Fibroblast of skin of abdomen (primary cell): Measurements from ENCODE around the gene NOS2.
"Not testable (repeated sequence)": the region's sequence is repeated elsewhere in the genome, so short reads cannot be mapped to it uniquely, and the experiment has no call there.

ENCODE experiments used
- DNase-seq: peaks from one replicate; pipeline ENCODE4 v3.0.0-alpha.2; 2013

NOS2 gene

GRCh38 chr17:27753726-27754125 lies 46.6 kb downstream of the NOS2 start:
- not testable (repeated sequence) for DNase-seq

DNA sequence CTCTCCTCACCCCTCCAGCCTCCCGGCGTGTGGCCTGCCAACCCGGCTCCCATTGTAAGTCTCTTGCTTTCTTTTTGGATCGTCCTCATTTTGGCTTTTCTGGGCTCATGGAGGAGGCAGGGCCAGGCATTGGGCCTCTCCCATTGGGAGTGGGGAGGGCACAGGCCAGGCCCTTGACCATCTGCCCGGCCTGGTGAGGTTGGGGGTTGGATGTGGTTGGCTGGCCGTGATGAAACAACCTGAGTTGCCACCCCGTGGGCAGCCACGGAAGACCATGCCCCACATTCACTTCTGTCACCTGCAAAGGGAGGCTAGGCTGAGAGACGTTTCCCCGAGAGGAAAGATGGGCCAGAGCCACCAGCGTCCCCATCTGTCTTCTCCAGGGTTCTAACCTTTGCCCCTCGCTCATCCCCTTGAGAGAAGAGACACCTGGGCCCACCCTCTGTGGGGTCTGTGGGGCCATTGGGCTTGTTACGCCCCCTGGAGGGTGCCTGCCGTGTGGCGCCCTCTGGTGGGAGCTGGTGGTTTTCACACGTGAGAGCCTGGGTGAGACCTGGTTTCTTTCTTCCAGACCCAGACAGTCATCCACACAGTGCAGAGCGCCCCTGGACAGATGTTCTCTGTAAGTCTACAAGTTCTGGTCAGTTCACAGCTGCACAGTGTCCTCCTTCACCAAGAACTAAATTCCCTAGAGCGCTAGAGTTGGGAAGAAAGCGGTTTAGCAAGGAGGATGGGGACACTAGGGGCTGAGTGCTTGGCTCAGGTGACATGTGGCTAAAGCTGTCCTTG lies 47.3 kb downstream of the NOS2 start:
- DNase-seq, result not testable (repeated sequence)

GRCh38 chr17:27751622-27752490 lies 48.5 kb downstream of the NOS2 start:
- DNase-seq, result no peak

- DNase-seq, result no peak
Measured at GRCh38 chr17:27751166-27751565, 49.2 kb downstream of the NOS2 start.

DNA sequence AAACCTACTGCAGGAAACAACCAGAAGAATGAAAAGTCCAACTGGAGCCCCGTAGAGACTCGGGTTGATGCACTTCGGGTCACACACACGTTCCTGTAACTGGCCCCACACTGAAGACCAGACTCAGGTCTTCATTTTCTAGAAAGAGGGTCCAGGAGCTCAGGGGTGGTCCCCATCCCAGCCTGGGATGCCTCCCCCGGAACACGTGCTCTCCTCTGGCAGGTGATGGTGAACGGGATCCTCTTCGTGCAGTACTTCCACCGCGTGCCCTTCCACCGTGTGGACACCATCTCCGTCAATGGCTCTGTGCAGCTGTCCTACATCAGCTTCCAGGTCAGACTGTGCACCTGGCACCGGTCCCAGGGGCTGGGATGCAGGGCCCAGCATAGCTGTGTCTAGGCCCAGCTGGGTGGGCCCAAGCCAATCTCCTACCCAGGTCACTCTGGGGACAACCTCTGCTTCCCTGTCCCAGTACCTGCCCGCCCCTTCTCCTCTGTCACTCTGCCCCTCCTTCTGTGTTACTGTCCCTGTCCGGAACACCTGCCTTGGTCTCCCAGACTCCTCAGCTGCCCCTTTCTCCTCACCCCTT lies 50.7 kb downstream of the NOS2 start:
- DNase-seq, result not testable (repeated sequence)

DNA sequence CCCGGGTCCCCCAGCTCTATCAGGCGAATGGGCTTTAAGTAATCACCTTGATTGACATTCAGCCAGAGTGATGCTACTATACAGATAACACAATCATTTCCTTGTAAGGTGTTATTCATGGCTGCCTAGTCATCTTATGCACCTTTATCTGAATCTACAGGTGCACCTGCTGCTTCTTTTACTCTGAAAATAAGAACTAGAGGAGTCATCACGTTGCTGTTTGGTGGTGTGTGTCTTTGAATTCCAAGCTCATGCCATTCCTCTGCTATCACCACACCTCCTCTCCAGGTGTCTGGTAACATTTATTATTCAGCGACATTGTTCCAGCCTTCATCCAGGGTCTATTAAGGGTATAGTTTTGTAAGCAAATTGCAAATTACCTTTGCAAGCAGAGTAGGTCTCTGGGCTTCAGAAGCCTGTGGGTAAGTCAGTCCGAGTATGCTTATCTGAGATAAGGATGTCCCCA lies 51.9 kb downstream of the NOS2 start:
- no peak for DNase-seq

- DNase-seq, result no peak
Measured at GRCh38 chr17:27747462-27748359, 52.6 kb downstream of the NOS2 start.

- DNase-seq, result no peak
Measured at GRCh38 chr17:27746881-27747280, 53.4 kb downstream of the NOS2 start.

DNA sequence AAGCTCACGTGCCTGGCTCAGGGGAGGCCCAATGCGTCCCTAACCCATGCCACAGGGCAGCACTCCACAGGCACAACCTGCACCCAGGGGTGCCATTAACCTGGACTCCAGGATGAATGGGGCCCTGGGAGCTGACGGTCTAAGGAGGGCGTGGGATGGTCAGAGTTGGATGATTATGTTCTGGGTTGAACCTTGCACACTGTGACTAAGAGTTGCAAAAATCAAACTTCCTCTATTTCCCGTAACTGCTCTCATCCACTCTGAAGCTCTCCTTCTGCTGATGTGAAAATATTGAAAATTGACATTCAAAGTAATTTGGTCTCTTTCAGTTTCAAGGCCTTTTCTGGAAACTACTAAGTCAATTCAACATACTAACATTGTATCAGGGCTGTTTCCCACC lies 54.0 kb downstream of the NOS2 start:
- not testable (repeated sequence) for DNase-seq

GRCh38 chr17:27745207-27745830 lies 55.0 kb downstream of the NOS2 start:
- not testable (repeated sequence) for DNase-seq

DNA sequence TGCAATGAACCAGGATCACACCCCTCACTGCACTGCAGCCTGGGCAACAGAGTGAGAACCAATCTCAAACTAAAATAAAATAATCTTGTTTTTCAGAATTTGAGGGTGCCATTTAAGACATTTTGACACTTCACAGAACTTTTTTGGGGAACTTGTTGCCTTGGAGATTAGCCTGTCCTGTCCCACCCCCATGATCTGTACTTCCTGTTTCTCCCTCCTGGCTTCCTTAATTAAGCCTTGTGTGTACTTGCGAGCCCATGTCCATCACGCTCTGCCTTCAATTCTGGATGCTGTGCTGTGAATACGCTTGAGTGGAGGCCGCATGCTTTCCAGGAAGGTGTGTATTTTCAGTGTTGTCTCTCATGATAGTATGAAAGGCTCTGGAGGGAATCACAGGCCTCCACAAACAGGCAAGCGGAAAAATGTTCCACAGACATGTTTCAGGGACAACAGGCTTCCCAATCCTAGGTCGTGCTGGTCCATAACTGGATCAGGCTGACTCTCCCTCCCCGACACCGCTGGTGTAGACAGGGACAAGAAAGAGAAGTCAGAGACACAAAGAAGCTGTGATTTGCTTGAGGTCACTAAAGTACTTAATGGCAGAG lies 56.9 kb downstream of the NOS2 start:
- DNase-seq, result no peak

GRCh38 chr17:27741971-27742575 lies 58.3 kb downstream of the NOS2 start:
- DNase-seq, result no peak

DNA sequence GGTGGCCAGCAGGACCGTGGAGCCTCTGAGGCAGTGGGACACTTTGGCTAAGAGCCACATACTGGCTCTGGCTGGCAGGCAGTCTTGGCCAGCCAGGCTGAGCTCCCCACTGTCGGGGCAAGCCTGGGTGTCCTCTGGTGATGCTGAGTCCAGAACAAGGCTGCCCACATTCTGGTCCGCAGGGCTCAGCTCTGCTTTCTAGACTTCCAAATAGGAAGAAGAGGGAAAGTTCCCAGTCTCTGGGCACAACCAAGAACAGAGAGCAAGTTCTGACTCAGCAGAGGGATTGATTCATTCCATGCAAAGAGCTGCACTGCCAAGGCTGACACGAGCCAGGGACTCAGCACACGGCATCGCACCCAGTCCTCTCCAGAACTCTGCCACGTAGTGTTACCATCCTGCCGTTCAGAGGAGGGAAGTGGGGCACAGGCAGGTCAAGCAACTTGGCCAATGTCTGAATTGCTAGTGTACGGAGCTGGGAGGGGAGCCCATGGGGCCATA lies 58.9 kb downstream of the NOS2 start:
- no peak for DNase-seq

DNA sequence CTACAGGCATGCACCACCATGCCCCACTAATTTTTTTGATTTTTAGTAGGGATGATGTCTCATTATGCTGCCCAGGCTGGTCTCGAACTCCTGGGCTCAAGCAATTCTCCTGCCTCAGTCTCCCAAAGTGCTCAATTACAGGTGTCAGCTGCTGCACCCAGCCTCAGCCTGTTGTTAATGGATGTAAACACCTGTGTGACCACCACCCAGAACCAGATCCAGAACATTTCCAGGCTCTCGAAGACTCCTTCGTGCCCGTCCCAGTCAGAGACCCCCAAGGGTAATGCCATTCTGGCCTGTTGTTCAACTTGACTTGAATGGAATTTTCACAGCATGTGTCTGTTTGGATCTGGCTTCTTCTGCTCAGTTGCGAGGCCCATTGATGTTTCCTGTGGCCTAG lies 59.8 kb downstream of the NOS2 start:
- not testable (repeated sequence) for DNase-seq

- no peak for DNase-seq
Measured at GRCh38 chr17:27733773-27734172, 66.6 kb downstream of the NOS2 start.

DNA sequence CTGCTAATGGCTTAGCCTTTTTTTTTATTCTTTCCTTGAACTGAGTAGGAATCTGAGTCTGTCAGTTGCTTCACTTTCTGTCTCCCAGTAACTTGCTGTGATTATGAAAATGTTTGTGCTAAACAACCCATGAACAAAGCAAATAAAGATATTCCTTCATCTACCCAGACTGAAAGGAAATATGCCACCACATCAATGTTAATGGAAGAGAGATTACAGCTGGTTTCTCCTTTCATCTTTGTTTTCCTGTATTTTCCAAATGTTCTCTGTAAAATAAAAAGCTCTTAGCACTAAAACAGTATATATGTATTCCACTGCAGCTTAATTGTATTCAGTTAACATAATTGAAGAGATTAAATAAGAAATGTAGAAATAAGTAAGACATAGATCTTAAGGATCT lies 67.6 kb downstream of the NOS2 start:
- not testable (repeated sequence) for DNase-seq

GRCh38 chr17:27725982-27726381 lies 74.3 kb downstream of the NOS2 start:
- not testable (repeated sequence) for DNase-seq

- DNase-seq, result no peak
Measured at GRCh38 chr17:27721797-27722196, 78.5 kb downstream of the NOS2 start.
